ENCODE data around the gene PRELID1. TPM values are rescaled to one million over a fixed set of nuclear protein-coding genes. Genes with fewer than 3 reads are reported as not detected.

PRELID1 gene
- total and polyA plus RNA-seq, 8 donors, result 77.8 to 153 (median 120) TPM

DNA sequence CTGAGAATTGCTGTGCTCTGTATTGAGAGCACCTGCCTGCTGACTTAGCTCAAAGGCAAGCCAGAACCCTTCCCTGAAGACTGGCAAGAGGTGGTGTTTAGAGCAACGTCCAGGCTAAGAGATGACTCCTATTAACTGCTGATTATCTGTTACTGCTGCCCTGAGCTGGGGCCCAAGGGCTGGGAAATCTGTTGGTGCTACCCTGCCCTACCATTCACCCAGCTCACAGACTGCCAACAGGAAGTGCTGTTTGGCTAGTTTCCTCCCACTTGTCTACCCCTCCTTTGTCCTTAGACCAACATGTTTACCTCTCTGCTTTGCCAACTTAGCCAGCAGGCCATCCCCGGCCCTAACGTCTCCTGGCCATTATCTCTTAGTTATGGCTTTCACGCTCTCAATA, 7.0 kb upstream of the PRELID1 start:
- H3K27ac ChIP-seq, result peak overlapping the region in 1 of 4 donors; percentile 34
- DNase-seq, result peak in 1 of 6 donors; percentile 22
- H3K4me3 ChIP-seq, result no peak overlapping the region
- ATAC-seq, result peak in 3 of 4 donors; percentile 14 to 40 (median 35)
- H3K4me1 ChIP-seq, result peaks cover 13 to 27% (median 15%) of the 10 kb centered on the region in 3 donors
- H3K36me3 ChIP-seq, result peaks cover 0 to 43% (median 15%) of the 10 kb centered on the region in 3 donors
- FAIRE-seq, result no peak
- 44 to 51% methylated on average over 4 of the region's 4 CpGs for WGBS, 2 donors
- TF ChIP-seq, protein P1, sequence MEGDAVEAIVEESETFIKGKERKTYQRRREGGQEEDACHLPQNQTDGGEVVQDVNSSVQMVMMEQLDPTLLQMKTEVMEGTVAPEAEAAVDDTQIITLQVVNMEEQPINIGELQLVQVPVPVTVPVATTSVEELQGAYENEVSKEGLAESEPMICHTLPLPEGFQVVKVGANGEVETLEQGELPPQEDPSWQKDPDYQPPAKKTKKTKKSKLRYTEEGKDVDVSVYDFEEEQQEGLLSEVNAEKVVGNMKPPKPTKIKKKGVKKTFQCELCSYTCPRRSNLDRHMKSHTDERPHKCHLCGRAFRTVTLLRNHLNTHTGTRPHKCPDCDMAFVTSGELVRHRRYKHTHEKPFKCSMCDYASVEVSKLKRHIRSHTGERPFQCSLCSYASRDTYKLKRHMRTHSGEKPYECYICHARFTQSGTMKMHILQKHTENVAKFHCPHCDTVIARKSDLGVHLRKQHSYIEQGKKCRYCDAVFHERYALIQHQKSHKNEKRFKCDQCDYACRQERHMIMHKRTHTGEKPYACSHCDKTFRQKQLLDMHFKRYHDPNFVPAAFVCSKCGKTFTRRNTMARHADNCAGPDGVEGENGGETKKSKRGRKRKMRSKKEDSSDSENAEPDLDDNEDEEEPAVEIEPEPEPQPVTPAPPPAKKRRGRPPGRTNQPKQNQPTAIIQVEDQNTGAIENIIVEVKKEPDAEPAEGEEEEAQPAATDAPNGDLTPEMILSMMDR (IDR thresholded peaks at IDR 0.05), result no peak
- H3K27me3 ChIP-seq, result no peaks in the 10 kb centered on the region
- intact Hi-C loops (cut with DNase I), result loop anchor here in 1 of 3 donors (10.0 kb wide), 1 partner anchor 162 kb away; the partner anchor contains the start of gene NSD1
- H3K9me3 ChIP-seq, result no peaks in the 10 kb centered on the region

DNA sequence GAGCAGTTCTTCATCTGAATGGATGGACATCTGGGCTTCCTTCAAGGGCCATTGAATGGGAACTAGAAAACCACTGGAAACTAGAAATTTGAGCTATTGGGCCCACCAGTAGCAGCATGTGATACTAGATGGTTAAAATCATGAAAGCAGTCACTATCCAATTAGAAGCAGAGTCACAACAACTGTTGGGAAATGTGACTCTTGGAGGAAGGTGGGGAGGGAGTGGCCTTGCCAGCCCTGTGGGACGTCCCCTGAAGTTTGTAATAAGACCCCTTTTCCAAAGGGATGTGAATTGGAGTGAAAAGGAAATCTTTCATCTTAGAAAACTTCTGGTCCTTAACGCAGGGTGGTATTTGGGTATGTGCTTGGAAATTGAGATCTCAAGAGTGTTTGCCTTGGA, 5.7 kb upstream of the PRELID1 start:
- Histone ChIP-seq H3K9me3 (no peaks in the 10 kb centered on the region), H3K27me3 (no peaks in the 10 kb centered on the region), H3K36me3 (peaks cover 0 to 32% (median 15%) of the 10 kb centered on the region in 3 donors), H3K4me1 (peaks cover 19 to 36% (median 22%) of the 10 kb centered on the region in 3 donors), H3K27ac (peak overlapping the region in 1 of 4 donors; percentile 89), H3K4me3 (no peak overlapping the region)
- FAIRE-seq (no peak), ATAC-seq (no peak), DNase-seq (no peak)
- intact Hi-C loops (cut with DNase I), result loop anchor here in 1 of 3 donors (10.0 kb wide), 1 partner anchor 163 kb away; the partner anchor contains the start of gene NSD1
- 93 to 94% methylated on average over 2 of the region's 2 CpGs for WGBS, 2 donors
- TF ChIP-seq, protein P1 (IDR thresholded peaks at IDR 0.05), result no peak

DNA sequence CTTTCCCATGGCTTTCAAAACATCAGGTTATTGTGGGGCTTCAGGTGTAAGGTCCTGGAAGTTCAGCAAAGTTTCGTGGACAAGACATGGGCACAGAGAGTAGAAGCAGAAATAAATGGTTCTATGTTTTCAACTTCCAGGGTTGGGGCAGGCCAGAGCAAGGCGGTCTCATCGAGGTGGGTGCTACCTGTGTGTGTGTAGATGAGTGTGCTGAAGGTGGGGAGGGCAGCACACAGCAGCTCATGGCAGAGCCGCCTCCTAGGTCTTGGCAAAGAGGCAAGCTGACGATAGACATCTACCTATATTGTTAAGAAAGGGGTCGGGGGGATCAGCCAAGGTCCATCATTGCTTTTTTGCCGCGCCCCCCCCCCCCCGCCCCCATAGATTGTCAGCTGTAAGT, 3.9 kb upstream of the PRELID1 start:
- H3K9me3 ChIP-seq, result no peaks in the 10 kb centered on the region
- no peak for ATAC-seq
- peaks cover 0 to 15% (median 4%) of the 10 kb centered on the region in 3 donors for H3K36me3 ChIP-seq
- H3K4me1 ChIP-seq, result peaks cover 20 to 39% (median 22%) of the 10 kb centered on the region in 3 donors
- FAIRE-seq, result no peak
- H3K27me3 ChIP-seq, result no peaks in the 10 kb centered on the region
- 82 to 84% methylated on average over 9 of the region's 9 CpGs for WGBS, 2 donors
- TF ChIP-seq, protein P1 (IDR thresholded peaks at IDR 0.05), result no peak
- H3K4me3 ChIP-seq, result no peak overlapping the region
- no peak for DNase-seq
- intact Hi-C loops (cut with DNase I), result loop anchor here in 2 of 3 donors (10.0 kb wide), 2 partner anchors 165 to 185 kb away; partner anchors contain the start of gene NSD1 (in 1 of the 2)
- H3K27ac ChIP-seq, result peak overlapping the region in 2 of 4 donors; percentile 85 to 89

DNA sequence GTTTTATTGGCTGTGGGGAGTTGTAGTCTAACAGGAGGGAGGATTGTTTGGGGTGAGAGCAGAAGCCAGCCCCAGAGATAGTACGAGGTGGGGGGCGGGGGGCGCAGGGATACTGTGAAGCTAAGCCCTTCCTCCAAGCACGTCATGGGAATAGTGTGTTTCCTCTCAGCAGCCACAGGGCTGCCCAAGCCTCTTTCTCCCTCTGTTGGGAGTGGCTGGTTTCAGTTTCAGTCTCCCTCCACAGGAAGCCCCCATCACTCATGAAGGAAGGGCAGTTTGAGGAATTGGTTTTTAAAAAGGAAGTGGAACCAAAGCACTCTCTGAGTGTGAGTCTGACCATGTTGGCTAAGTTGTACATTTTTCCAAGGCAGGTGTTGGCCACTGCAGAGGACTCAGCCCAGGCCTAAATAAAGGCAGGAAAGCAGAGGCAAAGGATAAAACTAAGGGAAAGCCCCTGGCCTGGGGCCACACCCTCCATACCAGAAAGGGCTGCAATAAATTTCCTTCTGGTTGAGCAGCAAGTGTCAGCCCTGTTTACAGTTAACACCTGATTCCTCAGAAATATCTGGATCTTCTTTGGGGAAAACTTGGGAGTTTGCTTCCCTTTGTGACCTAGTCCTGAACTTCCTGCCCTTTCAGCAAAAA, 3.2 kb upstream of the PRELID1 start:
- ATAC-seq (peak in 2 of 4 donors; percentile 11 to 16), DNase-seq (peak in 1 of 6 donors; percentile 68), FAIRE-seq (no peak)
- no peaks in the 10 kb centered on the region for H3K9me3 ChIP-seq
- WGBS, 2 donors, result 59 to 64% methylated on average over 4 of the region's 4 CpGs
- H3K27ac ChIP-seq, result peak overlapping the region; percentile 85 to 89 (median 86)
- no peaks in the 10 kb centered on the region for H3K27me3 ChIP-seq
- no peak overlapping the region for H3K4me3 ChIP-seq
- H3K4me1 ChIP-seq, result peaks cover 23 to 45% (median 26%) of the 10 kb centered on the region in 3 donors
- TF ChIP-seq, protein P1 (IDR thresholded peaks at IDR 0.05), result no peak
- intact Hi-C loops (cut with DNase I), result loop anchor here in 1 of 3 donors (10.0 kb wide), 1 partner anchor 186 kb away; no protein-coding TSS in a partner anchor
- H3K36me3 ChIP-seq, result peaks cover 0 to 8% (median 0%) of the 10 kb centered on the region in 3 donors

Data from pancreas (tissue), 10 donors.